Activated CD4-positive, alpha-beta T cell treated with anti-CD3 and anti-CD28 coated beads, Interleukin-2, amount 50 U/mL, for 24 hours (primary cell): ENCODE results near the gene GUCY1A1.

ENCODE experiments used
- DNase-seq, 2 donors: peaks; one replicate each; pipeline ENCODE4 v3.0.0-alpha.2; 2020; ENCODE audit warnings: low read depth in 1 of 2, low spot score in 1 of 2

The GUCY1A1 gene

GRCh38 chr4:155735496-155735895 lies 68.8 kb downstream of the GUCY1A1 start:
- DNase-seq, result no peak

GRCh38 chr4:155738548-155738947 lies 71.9 kb downstream of the GUCY1A1 start:
- DNase-seq, result no peak

DNA sequence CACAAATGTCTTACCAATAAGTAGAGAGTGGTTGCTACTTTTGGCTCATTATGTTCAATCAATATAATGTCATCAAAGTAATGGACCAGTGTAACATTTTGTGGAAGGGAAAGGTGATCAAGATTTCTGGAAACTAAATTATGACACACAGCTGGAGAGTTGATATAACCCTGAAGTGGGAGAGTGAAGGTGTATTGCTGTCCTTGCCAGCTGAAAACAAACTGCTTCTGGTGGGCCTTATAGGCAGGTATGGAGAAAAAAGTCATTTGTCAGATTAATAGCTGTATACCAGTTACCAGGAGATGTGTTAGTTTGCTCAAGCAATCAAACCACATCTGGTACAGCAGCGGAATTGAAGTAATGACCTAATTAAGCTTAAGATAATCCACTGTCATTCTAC lies 74.9 kb downstream of the GUCY1A1 start:
- DNase-seq, result no peak

- DNase-seq, result no peak
Measured at GRCh38 chr4:155742310-155743015, 75.8 kb downstream of the GUCY1A1 start.

GRCh38 chr4:155745984-155746383 lies 79.3 kb downstream of the GUCY1A1 start:
- DNase-seq, result no peak

- no peak for DNase-seq
Measured at GRCh38 chr4:155748039-155748438, 81.4 kb downstream of the GUCY1A1 start.

DNA sequence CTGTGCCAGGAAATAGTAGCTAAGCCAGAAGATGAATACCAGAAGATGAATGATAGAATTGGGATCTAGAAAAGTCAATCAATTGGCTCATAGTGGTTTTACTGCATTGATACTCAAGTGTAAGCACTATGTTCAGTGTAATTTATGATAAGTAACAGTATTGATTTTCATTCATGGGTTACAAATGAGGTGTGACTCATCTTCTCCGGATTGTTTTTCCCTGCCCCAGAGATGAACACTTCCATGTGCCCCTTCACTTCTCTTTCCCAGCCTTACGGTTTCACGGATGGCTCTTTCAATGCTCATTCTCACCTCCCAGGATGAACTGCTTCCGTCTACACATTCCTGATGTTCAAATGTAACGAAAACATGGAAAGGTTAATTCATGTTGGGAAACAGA lies 82.4 kb downstream of the GUCY1A1 start:
- no peak for DNase-seq

GRCh38 chr4:155751569-155751968 lies 84.9 kb downstream of the GUCY1A1 start:
- DNase-seq, result no peak

- DNase-seq, result no peak
Measured at GRCh38 chr4:155757745-155758265, 91.2 kb downstream of the GUCY1A1 start.

DNA sequence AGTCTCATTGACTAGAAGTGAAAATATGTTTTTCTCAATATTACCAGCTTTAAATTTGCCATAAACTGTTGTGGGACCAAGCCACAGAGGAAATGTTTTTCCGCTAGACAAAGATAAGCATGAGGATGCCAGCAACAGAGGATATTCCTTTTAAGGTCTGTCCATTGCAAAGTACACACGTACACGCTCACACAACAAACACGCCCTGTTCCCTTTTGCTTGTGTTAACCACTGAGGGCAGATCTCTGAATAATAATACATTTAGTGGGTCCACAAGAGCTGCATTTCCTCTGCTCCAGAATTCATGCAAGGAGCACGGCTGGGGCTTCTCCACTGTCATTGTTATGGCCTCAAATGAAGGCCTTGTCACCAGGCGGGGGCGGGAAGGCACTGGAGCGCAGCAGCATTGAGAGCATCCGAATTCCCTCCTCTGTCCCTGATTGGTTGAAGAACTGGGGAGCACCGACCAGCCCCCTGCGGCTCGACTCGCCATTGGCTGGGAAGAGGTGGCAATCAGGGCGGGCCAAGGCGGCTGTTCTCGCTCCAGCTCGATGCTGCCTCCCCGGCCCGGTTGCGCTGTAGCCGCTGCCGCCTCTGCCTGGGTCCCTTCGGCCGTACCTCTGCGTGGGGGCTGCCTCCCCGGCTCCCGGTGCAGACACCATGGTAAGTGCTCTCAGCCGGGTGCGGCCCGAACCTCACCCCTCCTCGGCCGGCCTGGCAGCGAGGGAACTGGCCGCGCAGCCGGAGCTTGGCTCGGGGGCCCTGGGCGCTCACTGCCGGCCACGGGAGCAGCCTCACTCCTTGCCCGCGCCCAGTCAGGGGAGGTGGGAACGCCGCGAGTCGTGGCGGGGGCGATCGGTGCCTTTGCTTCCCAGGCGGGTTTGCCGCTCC lies 92.1 kb downstream of the GUCY1A1 start, which contains the start of gene GUCY1B1:
TSS of gene GUCY1B1 (plus strand) at position 541 of the 891 bp plus-strand sequence. CDS start at position 661, 120 bp downstream.
- DNase-seq, result peak; percentile 12 to 58

GRCh38 chr4:155759372-155760252 lies 93.0 kb downstream of the GUCY1A1 start:
- no peak for DNase-seq

GRCh38 chr4:155761047-155761446 lies 94.4 kb downstream of the GUCY1A1 start:
- DNase-seq, result no peak

- DNase-seq, result no peak
Measured at GRCh38 chr4:155761916-155762315, 95.3 kb downstream of the GUCY1A1 start.

GRCh38 chr4:155762334-155762733 lies 95.7 kb downstream of the GUCY1A1 start:
- DNase-seq, result no peak

- DNase-seq, result no peak
Measured at GRCh38 chr4:155763551-155763950, 96.9 kb downstream of the GUCY1A1 start.

- no peak for DNase-seq
Measured at GRCh38 chr4:155765149-155765548, 98.5 kb downstream of the GUCY1A1 start.

DNA sequence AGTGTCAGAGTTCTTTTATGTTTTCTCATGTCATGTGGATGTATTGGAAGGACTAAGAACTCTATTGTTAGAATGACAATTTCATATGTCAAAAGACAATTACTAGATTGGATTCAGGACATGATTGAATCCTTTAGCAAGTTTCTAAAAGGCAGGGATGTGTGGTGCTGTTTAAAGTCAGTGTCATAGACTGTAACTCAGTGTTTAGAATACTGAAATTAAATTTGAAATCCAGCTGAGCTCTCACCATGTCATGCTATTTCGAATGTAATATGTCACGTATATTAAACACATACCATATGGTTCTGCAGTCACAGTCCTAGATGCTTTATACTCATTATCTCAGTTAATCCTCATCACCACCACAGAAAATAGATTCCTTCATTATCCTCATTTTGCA lies 100.0 kb downstream of the GUCY1A1 start:
- DNase-seq, result no peak

GRCh38 chr4:155768370-155768769 lies 101.7 kb downstream of the GUCY1A1 start:
- no peak for DNase-seq

GRCh38 chr4:155769090-155769489 lies 102.4 kb downstream of the GUCY1A1 start:
- DNase-seq, result no peak

- no peak for DNase-seq
Measured at GRCh38 chr4:155772459-155773195, 106.0 kb downstream of the GUCY1A1 start.
